ENCODE data around the gene ROBO3.
A peak's percentile ranks its signal among the peaks of the same experiment; 100 is the strongest.

The ROBO3 gene, protein sequence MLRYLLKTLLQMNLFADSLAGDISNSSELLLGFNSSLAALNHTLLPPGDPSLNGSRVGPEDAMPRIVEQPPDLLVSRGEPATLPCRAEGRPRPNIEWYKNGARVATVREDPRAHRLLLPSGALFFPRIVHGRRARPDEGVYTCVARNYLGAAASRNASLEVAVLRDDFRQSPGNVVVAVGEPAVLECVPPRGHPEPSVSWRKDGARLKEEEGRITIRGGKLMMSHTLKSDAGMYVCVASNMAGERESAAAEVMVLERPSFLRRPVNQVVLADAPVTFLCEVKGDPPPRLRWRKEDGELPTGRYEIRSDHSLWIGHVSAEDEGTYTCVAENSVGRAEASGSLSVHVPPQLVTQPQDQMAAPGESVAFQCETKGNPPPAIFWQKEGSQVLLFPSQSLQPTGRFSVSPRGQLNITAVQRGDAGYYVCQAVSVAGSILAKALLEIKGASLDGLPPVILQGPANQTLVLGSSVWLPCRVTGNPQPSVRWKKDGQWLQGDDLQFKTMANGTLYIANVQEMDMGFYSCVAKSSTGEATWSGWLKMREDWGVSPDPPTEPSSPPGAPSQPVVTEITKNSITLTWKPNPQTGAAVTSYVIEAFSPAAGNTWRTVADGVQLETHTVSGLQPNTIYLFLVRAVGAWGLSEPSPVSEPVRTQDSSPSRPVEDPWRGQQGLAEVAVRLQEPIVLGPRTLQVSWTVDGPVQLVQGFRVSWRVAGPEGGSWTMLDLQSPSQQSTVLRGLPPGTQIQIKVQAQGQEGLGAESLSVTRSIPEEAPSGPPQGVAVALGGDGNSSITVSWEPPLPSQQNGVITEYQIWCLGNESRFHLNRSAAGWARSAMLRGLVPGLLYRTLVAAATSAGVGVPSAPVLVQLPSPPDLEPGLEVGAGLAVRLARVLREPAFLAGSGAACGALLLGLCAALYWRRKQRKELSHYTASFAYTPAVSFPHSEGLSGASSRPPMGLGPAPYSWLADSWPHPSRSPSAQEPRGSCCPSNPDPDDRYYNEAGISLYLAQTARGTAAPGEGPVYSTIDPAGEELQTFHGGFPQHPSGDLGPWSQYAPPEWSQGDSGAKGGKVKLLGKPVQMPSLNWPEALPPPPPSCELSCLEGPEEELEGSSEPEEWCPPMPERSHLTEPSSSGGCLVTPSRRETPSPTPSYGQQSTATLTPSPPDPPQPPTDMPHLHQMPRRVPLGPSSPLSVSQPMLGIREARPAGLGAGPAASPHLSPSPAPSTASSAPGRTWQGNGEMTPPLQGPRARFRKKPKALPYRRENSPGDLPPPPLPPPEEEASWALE (N-terminal part only)

DNA sequence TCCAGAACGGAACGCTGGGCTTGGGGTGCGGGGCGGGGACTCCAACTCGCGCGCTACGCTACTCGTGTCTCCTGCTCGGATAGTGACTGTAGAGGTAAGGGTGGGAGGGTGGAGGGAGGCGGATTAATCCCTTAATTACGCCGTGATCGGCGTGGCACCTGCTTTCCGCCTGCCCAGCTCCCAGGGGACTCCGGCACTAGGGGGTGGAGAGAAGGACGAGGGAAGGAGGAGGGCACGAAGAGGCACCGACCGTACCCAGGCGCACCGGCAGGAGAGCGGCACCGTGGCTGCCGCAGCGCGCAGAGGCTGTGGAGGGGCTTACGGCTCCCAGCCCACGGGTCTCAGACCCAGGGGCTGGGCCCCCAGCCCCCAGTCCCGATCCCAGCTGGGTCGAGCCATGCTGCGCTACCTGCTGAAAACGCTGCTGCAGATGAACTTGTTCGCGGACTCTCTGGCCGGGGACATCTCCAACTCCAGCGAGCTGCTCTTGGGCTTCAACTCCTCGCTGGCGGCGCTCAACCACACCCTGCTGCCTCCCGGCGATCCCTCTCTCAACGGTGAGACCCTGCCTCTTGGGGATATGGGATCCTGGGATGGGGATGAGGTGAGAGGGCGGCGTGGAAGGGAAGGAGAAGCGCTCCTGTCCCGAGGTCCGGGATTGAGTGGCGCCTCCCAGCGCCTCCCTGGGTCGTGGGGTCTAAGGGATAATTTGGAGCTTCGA lies at the start of gene ROBO3:
ROBO3 (plus strand) TSS at position 252 of the 721 bp plus-strand sequence; CDS start at position 398, 146 bp downstream.
- H3K4me1 Mint-ChIP-seq = peaks cover 33% of the 10 kb centered on the region
- peaks cover 88% of the 10 kb centered on the region for H3K27me3 Mint-ChIP-seq
- DNase-seq (no peak), ATAC-seq (no peak)
- H3K9me3 Mint-ChIP-seq = no peaks in the 10 kb centered on the region
- H3K36me3 Mint-ChIP-seq (ENCODE audit: low read depth) = no peaks in the 10 kb centered on the region
- peak within 1 kb of the TSS; percentile 14 for H3K4me3 Mint-ChIP-seq
- no peak within 1 kb of the TSS for H3K27ac Mint-ChIP-seq

DNA sequence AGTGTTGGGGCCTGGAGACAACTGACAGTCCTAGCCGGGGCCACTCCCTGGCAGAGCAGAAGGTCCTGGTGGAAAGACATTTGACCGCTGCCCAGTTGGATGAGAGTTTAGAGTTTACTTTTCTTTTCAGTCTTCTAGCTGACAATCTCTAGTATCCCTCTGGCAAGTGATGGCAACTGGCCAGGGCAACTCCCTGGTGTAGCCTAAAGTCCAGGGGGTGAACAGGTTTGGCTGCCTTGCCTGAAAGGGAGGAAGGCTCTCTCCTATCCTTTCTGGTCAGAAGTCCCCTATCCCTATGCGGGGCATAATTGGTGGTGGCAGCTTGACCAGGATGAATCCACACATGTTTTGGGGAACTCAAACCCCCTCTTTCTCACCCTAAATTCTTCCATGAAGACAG lies 48.2 kb upstream of the ROBO3 start:
- DNase-seq = no peak
- no peaks in the 10 kb centered on the region for H3K9me3 Mint-ChIP-seq
- no peaks in the 10 kb centered on the region for H3K36me3 Mint-ChIP-seq (ENCODE audit: low read depth)
- no peak overlapping the region for H3K4me3 Mint-ChIP-seq
- ATAC-seq = no peak
- H3K4me1 Mint-ChIP-seq = no peaks in the 10 kb centered on the region
- H3K27ac Mint-ChIP-seq = no peak overlapping the region
- peaks cover 40% of the 10 kb centered on the region for H3K27me3 Mint-ChIP-seq

DNA sequence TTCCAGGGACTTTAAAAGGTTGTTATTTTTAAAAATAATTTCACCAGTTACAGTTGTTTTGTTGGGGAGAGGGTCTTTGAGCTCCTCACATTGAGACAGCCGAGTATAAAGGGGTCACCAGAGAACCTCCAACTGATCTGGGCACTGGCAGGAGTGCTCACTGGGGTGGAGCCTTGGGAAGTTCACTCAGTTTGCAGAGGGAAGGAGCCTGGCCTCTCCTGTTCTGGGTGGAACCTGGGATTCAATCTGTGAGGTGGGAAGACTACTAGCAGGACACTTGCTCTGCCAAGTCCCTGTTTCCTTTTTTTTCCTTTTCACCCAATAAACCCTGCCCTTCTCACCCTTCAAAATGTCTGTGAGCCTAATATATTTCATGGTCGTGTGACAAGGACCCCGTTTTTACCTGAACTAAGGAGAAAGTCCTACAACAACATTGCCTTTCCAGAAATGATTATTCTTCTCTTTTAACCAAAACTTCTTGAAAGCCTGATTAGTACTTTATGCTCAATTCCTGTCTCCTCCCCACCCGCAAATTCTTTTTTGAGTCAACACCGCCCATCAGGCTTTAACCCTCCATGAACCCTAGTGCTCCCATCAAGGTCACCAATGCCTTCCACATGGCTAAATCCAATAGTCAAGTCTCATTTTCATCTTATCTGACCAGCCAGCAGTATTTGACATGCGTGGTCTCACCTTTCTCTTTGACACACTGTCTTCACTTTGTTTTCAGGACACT lies 43.1 kb upstream of the ROBO3 start:
- H3K27me3 Mint-ChIP-seq = peaks cover 41% of the 10 kb centered on the region
- H3K27ac Mint-ChIP-seq = no peak overlapping the region
- no peak for DNase-seq
- H3K4me1 Mint-ChIP-seq = no peaks in the 10 kb centered on the region
- no peaks in the 10 kb centered on the region for H3K9me3 Mint-ChIP-seq
- no peak for ATAC-seq
- no peak overlapping the region for H3K4me3 Mint-ChIP-seq
- H3K36me3 Mint-ChIP-seq (ENCODE audit: low read depth) = no peaks in the 10 kb centered on the region

DNA sequence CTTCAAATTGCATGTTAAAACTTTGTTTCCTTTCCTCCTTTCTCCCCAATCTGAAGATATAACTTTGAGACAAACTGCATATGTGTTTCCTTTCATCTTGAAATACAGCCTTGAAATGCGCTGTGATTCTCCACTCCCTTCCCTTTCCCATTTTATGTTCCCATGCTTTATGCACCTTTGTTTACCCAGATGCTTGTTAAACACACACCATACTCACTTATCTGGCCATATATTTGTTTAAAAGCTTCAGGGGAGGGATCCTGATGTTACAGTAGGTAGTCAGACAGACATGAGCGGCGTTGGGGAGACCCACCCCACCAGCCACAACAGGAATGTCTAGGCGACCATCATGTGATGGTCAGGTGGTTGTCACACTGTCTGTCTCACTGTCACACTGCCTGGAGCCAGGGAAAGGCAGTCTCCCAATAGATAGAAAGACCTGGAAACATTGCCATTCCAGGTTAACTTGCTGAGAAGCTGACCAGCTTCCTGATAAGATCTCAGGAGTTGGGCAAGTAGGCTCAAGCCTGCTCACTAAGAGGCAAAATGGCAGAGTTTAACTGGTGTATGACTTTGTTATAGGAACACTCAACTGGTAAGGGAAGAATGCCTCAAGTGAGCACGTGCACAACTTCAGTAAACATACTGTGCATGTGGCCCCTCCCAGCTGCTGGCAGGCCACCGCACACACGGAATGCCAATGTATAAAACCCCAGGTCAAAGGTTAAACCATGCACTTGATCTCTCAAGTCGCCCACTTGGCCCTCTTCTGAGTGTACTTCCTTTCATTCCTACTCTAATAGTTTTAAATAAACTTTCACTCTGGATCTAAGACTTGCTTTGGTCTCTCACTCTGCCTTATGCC lies 41.5 kb upstream of the ROBO3 start:
- ATAC-seq (no peak), DNase-seq (no peak)
- Mint-ChIP-seq H3K4me3 (no peak overlapping the region), H3K27ac (no peak overlapping the region), H3K9me3 (no peaks in the 10 kb centered on the region), H3K4me1 (no peaks in the 10 kb centered on the region), H3K36me3 (ENCODE audit: low read depth) (no peaks in the 10 kb centered on the region), H3K27me3 (peaks cover 35% of the 10 kb centered on the region)

DNA sequence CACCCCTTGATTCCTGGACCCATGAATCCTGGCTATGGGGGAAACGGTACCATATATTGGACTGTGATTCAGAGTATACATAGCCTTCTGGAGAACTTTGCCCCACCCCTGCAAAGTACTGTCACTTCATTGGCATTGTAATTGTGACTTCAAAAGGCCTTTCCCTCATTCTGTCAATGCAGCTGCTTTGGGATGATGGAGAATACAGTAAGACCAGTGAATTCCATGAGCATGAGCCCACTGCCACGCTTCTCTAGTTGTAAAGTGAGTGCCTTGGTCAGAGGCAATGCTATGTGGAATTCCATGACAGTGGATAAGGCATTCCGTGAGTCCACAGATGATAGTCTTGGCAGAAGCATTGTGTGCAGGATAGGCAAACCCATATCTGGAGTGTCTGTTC lies 39.4 kb upstream of the ROBO3 start:
- Mint-ChIP-seq H3K4me3 (no peak overlapping the region), H3K9me3 (no peaks in the 10 kb centered on the region), H3K27ac (no peak overlapping the region), H3K4me1 (no peaks in the 10 kb centered on the region), H3K36me3 (ENCODE audit: low read depth) (no peaks in the 10 kb centered on the region), H3K27me3 (peaks cover 23% of the 10 kb centered on the region)
- ATAC-seq (no peak), DNase-seq (no peak)

DNA sequence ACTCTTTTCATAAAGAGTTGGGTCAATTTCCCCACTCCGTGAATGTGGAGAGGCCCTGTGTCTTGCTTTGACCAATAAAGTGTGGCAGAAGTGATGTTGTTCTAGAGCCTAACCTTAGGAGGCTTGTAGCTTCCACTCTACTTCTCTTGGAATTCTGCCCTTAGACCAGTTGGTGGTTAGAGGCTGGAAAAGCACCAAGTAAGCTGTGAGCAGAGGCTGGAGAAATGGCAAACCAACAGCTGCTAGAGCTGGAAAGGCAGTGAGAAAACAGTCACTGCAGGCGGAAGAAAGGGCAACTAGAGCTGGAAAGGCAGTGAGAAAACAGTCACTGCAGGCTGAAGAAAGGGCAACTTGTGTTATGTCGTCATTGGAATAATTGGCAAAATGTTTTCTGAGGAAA lies 35.2 kb upstream of the ROBO3 start:
- H3K9me3 Mint-ChIP-seq = no peaks in the 10 kb centered on the region
- H3K27ac Mint-ChIP-seq = no peak overlapping the region
- DNase-seq (no peak), ATAC-seq (no peak)
- H3K4me3 Mint-ChIP-seq = no peak overlapping the region
- no peaks in the 10 kb centered on the region for H3K4me1 Mint-ChIP-seq
- no peaks in the 10 kb centered on the region for H3K36me3 Mint-ChIP-seq (ENCODE audit: low read depth)
- peaks cover 21% of the 10 kb centered on the region for H3K27me3 Mint-ChIP-seq

DNA sequence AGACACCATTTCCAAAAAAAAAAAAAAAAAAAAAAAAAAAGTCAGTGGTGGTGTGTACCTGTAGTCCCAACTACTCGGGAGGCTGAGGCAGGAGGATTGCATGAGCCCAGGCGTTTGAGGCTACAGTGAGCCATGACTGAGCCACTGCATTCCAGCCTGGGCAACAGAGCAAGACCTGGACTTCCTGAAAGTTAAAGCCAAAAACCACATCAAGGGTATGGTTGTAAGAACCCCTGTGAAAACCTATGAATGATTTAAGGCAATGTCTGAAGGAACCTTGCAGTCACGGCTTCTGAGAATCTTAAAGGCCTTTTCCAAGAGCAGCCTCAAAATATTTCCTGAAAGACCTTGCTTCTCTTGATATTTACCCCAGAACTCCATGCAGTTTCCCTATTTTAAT lies 34.5 kb upstream of the ROBO3 start:
- DNase-seq = no peak
- H3K4me1 Mint-ChIP-seq = no peaks in the 10 kb centered on the region
- ATAC-seq = no peak
- H3K36me3 Mint-ChIP-seq (ENCODE audit: low read depth) = no peaks in the 10 kb centered on the region
- H3K27ac Mint-ChIP-seq = no peak overlapping the region
- H3K27me3 Mint-ChIP-seq = peaks cover 24% of the 10 kb centered on the region
- no peak overlapping the region for H3K4me3 Mint-ChIP-seq
- no peaks in the 10 kb centered on the region for H3K9me3 Mint-ChIP-seq

DNA sequence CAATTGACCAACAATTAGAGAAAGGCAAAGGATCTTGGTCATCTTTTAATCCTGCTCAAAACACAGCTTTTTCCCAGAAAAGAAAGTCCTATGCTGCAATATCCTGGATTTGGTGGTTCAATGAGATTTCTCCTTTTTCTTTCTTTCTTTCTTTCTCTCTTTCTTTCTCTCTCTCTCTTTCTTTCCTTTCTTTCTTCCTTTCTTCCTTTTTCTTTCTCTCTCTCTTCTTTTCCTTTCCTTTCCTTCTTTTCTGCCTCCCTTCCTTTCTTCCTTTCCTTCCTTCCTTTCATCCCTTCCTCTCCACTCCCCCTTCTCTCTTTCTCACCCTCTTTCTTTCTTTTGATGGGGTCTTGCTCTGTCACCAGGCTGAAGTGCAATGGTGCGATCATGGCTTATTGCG lies 33.3 kb upstream of the ROBO3 start:
- Mint-ChIP-seq H3K4me3 (no peak overlapping the region), H3K27ac (no peak overlapping the region), H3K9me3 (no peaks in the 10 kb centered on the region), H3K36me3 (ENCODE audit: low read depth) (no peaks in the 10 kb centered on the region), H3K27me3 (peaks cover 29% of the 10 kb centered on the region), H3K4me1 (peaks cover 6% of the 10 kb centered on the region)
- ATAC-seq = no peak
- DNase-seq = no peak

DNA sequence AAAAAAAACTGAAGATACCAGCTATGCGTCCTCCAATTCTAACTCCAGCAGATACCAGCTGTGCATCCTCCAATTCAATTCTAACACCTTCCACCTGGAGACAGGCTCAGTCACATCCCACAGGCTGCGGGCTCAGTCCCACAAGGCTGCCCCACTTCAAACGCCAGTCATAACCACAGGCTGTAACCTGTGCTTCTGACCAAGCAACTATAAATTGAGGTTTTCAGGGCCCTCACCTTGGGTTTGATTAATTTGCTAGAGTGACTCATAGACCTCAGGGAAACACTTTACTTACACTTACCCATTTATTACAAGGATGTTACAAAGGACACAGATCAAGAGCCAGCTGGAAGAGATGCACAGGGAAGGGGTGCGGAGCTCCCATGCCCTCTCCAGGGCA lies 32.7 kb upstream of the ROBO3 start:
- DNase-seq (no peak), ATAC-seq (no peak)
- Mint-ChIP-seq H3K36me3 (ENCODE audit: low read depth) (no peaks in the 10 kb centered on the region), H3K27me3 (peaks cover 32% of the 10 kb centered on the region), H3K4me1 (peaks cover 9% of the 10 kb centered on the region), H3K9me3 (no peaks in the 10 kb centered on the region), H3K4me3 (no peak overlapping the region), H3K27ac (no peak overlapping the region)

DNA sequence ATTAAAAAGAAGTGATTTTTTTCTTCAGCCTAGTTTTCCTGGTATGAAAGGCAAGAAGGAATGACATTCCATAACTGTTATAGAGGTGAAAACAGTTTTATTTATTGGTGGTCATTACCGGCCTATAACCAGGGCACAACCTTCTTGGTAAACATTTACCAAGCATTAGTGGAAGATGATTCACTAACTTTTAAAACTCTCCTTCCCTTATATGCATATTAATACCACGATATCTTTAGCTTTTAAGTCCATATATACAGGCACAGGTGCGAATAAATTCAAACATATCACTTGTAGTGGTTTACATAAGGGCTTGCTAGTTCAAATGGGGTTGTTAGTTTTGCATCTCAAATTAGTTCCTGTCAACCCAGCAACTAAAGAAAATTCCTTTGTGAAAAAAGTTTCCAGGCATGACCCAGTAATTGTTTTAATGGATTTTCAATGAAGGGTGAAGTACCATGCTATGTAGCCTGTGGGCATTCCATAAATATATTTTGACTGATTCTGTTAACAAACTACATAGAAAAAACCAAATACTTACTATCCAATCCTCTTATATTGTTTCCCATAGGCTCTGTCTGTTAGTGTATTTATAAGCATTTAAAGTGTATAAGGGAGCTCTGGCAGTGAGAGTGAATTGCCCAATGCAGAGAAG lies 30.6 kb upstream of the ROBO3 start:
- ATAC-seq (no peak), DNase-seq (no peak)
- Mint-ChIP-seq H3K4me3 (no peak overlapping the region), H3K27ac (no peak overlapping the region), H3K36me3 (ENCODE audit: low read depth) (no peaks in the 10 kb centered on the region), H3K9me3 (no peaks in the 10 kb centered on the region), H3K4me1 (peaks cover 9% of the 10 kb centered on the region), H3K27me3 (peaks cover 44% of the 10 kb centered on the region)

DNA sequence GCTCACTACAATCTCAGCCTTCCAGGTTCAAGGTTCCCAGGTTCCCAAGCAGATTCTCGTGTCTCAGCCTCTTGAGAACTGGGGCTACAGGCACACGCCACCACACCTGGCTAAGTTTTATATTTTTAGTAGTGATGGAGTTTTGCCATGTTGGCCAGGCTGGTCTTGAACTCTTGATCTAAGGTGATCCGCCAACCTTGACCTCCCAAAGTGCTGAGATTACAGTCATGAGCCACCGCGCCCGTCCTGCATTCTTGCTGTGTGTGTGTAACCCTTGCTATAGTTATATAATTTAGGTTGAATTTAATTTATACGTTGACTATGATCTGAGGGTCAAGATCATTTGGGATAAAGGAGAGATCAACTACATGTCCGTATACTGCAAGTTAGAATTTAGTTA lies 29.3 kb upstream of the ROBO3 start:
- Mint-ChIP-seq H3K4me3 (peak overlapping the region; percentile 51), H3K27me3 (peaks cover 56% of the 10 kb centered on the region), H3K36me3 (ENCODE audit: low read depth) (no peaks in the 10 kb centered on the region), H3K27ac (no peak overlapping the region), H3K9me3 (no peaks in the 10 kb centered on the region), H3K4me1 (peaks cover 12% of the 10 kb centered on the region)
- DNase-seq (no peak), ATAC-seq (no peak)

DNA sequence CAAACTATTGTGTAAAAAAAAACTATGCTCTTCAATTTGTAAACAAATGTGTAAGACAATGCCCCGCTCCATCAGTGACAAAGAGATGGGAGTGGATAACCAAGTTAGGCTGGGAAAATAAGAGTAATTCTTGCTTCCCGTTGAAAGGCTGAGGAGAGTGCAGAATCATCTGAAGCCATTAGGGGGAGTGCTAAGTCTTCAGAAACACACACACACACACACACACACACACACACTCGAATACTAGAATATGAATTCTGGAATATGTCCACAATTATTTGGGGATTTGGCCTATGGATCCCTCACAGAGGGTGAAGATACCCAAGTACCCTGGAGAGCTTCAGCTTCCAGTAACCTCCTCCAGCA lies 27.8 kb upstream of the ROBO3 start:
- Mint-ChIP-seq H3K4me1 (peaks cover 12% of the 10 kb centered on the region), H3K27ac (no peak overlapping the region), H3K9me3 (no peaks in the 10 kb centered on the region), H3K4me3 (peak overlapping the region; percentile 46), H3K36me3 (ENCODE audit: low read depth) (no peaks in the 10 kb centered on the region), H3K27me3 (peaks cover 66% of the 10 kb centered on the region)
- peak; percentile 46 for ATAC-seq
- DNase-seq = no peak
